SK-N-SH treated with all-trans-retinoic acid at 6 μM for 48 hours (cell line): ENCODE data around the gene ZNF329.

Source experiments
- ATAC-seq: fragments of 200-7000 bp; cut with Tn5 transposase; 3 replicates; pipeline ENCODE4 v1.9.1; 2020; ENCODE audit warnings: mild to moderate bottlenecking, moderate library complexity
- ARNTL ChIP-seq: fragments of 450-650 bp; formaldehyde crosslinking; IDR thresholded peaks from 2 replicates; pipeline ENCODE4 v1.5.0; 2020; ENCODE audit warnings: low read depth, mild to moderate bottlenecking, moderate library complexity, borderline replicate concordance
- BACH2 ChIP-seq: fragments of 250-450 bp; sonication (Bioruptor Pico); IDR thresholded peaks from 2 replicates; pipeline ENCODE4 v1.9.0; 2021; ENCODE audit warnings: mild to moderate bottlenecking, borderline replicate concordance
- CSDC2 ChIP-seq: fragments of 250-450 bp; sonication (Bioruptor Pico); IDR thresholded peaks from 2 replicates; pipeline ENCODE4 v1.5.0; 2020; ENCODE audit warnings: mild to moderate bottlenecking, moderate library complexity
- ESRRG ChIP-seq: fragments of 250-450 bp; sonication (Bioruptor Pico); IDR thresholded peaks from 2 replicates; pipeline ENCODE4 v1.6.1; 2021; ENCODE audit warnings: mild to moderate bottlenecking
- GLIS3 ChIP-seq: fragments of 250-450 bp; sonication (Bioruptor Pico); IDR thresholded peaks from 2 replicates; pipeline ENCODE4 v1.5.0; 2020; ENCODE audit warnings: mild to moderate bottlenecking, moderate library complexity
- PPARA ChIP-seq: fragments of 250-450 bp; sonication (Bioruptor Pico); IDR thresholded peaks from 2 replicates; pipeline ENCODE4 v1.5.0; 2020; ENCODE audit warnings: mild to moderate bottlenecking, borderline replicate concordance
- RARB ChIP-seq: fragments of 250-450 bp; sonication (Bioruptor Pico); IDR thresholded peaks from 2 replicates; pipeline ENCODE4 v1.8.0; 2021; ENCODE audit warnings: mild to moderate bottlenecking, moderate library complexity
- SNAI2 ChIP-seq: fragments of 250-450 bp; sonication (Bioruptor Pico); IDR thresholded peaks from 2 replicates; pipeline ENCODE4 v1.5.0; 2020; ENCODE audit warnings: mild to moderate bottlenecking, moderate library complexity
- TCF4 ChIP-seq: fragments of 250-450 bp; sonication (Bioruptor Pico); IDR thresholded peaks from 2 replicates; pipeline ENCODE4 v1.8.0; 2021; ENCODE audit warnings: mild to moderate bottlenecking, moderate library complexity, borderline replicate concordance
- ZC3H10 ChIP-seq: fragments of 250-450 bp; sonication (Bioruptor Pico); IDR thresholded peaks from 2 replicates; pipeline ENCODE4 v1.5.1; 2021; ENCODE audit warnings: mild to moderate bottlenecking, moderate library complexity
- ZFP30 ChIP-seq: fragments of 450-650 bp; formaldehyde crosslinking; IDR thresholded peaks from 2 replicates; pipeline ENCODE4 v1.5.0; 2022; ENCODE audit warnings: mild to moderate bottlenecking, moderate library complexity
- ZNF565 ChIP-seq: fragments of 450-650 bp; formaldehyde crosslinking; conservative IDR thresholded peaks from 2 replicates; pipeline ENCODE4 v1.5.0; 2020; ENCODE audit warnings: low read depth, mild to moderate bottlenecking, moderate library complexity
- ZNF8 ChIP-seq: fragments of 450-650 bp; formaldehyde crosslinking; IDR thresholded peaks from 2 replicates; pipeline ENCODE4 v1.5.0; 2020; ENCODE audit warnings: mild to moderate bottlenecking, moderate library complexity
- TF ChIP-seq, protein P1 (sequence below): fragments of 250-450 bp; sonication (Bioruptor Pico); IDR thresholded peaks from 2 replicates; pipeline ENCODE4 v1.5.1; 2021; ENCODE audit warnings: mild to moderate bottlenecking, moderate library complexity

Gene ZNF329

DNA sequence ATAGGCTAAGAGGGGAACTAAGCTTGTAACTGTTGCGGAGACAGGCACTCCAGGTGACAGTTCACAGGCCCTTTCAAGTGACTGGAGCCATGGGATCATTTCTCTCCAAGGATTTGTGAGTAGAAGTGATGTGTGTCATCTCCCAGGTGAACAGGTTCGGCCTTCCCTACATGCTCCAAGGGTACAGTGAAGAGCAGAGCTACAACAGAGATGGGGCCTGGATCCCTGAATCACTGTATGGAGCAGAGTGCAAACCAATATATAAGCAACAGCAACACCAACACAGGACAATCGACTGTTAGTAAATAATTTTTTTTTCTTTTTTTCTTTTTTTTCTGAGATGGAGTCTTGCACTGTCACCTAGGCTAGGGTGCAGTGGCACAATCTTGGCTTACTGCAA lies 67.6 kb downstream of the ZNF329 start (continued):
- TF ChIP-seq RARB (CRISPR knock-in tag) = no peak
- TF ChIP-seq, all 23 proteins: peak for 0

DNA sequence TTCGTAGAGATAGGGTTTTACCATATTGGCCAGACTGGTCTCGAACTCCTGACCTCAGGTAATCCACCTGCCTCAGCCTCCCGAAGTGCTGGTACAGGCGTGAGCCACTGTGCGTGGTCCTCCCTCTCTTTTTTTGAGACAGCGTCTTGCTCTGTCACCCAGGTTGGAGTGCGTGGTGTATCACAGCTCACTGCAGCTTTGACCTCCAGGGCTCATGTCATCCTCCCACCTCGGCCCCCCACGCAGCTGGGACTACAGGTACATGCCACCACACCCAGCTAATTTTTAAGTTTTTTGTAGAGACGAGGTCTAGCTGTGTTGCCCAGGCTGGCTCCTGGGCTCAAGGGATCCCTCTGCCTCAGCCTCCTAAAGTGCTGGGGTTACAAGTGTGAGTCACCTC lies 70.8 kb downstream of the ZNF329 start:
- no peak for TF ChIP-seq CSDC2
- TF ChIP-seq ZNF8 (CRISPR knock-in tag) = no peak
- no peak for TF ChIP-seq TCF4 (CRISPR knock-in tag)
- no peak for TF ChIP-seq ESRRG (CRISPR knock-in tag)
- TF ChIP-seq ARNTL = no peak
- no peak for TF ChIP-seq ZC3H10 (CRISPR knock-in tag)
- no peak for TF ChIP-seq ZFP30
- no peak for TF ChIP-seq PPARA (CRISPR knock-in tag)
- no peak for TF ChIP-seq ZNF565
- TF ChIP-seq, protein P1, sequence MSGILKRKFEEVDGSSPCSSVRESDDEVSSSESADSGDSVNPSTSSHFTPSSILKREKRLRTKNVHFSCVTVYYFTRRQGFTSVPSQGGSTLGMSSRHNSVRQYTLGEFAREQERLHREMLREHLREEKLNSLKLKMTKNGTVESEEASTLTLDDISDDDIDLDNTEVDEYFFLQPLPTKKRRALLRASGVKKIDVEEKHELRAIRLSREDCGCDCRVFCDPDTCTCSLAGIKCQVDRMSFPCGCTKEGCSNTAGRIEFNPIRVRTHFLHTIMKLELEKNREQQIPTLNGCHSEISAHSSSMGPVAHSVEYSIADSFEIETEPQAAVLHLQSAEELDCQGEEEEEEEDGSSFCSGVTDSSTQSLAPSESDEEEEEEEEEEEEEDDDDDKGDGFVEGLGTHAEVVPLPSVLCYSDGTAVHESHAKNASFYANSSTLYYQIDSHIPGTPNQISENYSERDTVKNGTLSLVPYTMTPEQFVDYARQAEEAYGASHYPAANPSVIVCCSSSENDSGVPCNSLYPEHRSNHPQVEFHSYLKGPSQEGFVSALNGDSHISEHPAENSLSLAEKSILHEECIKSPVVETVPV = no peak
- no peak for TF ChIP-seq RARB (CRISPR knock-in tag)
- TF ChIP-seq GLIS3 (CRISPR knock-in tag) = no peak
- no peak for TF ChIP-seq BACH2 (CRISPR knock-in tag)
- TF ChIP-seq SNAI2 (CRISPR knock-in tag) = no peak
- TF ChIP-seq, all 23 proteins: peak for 0
- no peak for ATAC-seq
